ENCODE data around the gene TAMALIN. TPM values are rescaled to one million over a fixed set of nuclear protein-coding genes. Genes with fewer than 3 reads are reported as not detected.

Gene TAMALIN
- total and polyA plus RNA-seq, 2 experiments from 2014 or later = 8.0 to 9.9 TPM

DNA sequence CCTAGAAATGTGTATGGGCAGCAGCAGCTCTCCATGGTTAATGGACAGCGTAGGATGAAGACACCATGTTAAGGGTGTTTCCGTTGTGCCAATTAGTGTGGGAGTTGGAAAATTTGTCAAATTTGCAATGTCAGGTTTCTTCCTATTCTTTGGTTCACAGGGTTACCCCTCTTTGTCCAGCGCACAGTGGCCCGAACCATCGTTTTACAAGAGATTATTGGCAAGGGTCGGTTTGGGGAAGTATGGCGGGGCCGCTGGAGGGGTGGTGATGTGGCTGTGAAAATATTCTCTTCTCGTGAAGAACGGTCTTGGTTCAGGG lies 26.0 kb upstream of the TAMALIN start:
- Histone ChIP-seq H4K20me1 (ENCODE audit: insufficient read depth, poor library complexity, severe bottlenecking) (no peaks in the 10 kb centered on the region), H3K9me3 (ENCODE audit: low read depth) (no peaks in the 10 kb centered on the region), H3K79me2 (peaks cover 20% of the 10 kb centered on the region), H3K4me3 (no peak overlapping the region), H3K4me2 (no peak overlapping the region), H3K4me1 (ENCODE audit: insufficient read depth) (peaks cover 27% of the 10 kb centered on the region), H3K9me2 (replicated peaks; ENCODE audit: insufficient read depth) (no peaks in the 10 kb centered on the region), H3K36me3 (replicated peaks; ENCODE audit: insufficient read depth, low read depth) (peaks cover 3% of the 10 kb centered on the region), H3K27me3 (no peaks in the 10 kb centered on the region), H3K27ac (no peak overlapping the region), H2AFZ (no peak overlapping the region)
- WGBS (ENCODE audit: low lambda C conversion rate, missing lambda C conversion rate) = 92% methylated on average over 10 of the region's 10 CpGs
- no peak for DNase-seq (ENCODE audit: low spot score)
- TF ChIP-seq EZH2 (IDR thresholded peaks at IDR 0.05; ENCODE audit: borderline replicate concordance) (no peak), EZH2phosphoT487 (IDR thresholded peaks at IDR 0.05; ENCODE audit: low read depth, severe bottlenecking, unreplicated experiment) (no peak)
- TF ChIP-seq, protein P1, sequence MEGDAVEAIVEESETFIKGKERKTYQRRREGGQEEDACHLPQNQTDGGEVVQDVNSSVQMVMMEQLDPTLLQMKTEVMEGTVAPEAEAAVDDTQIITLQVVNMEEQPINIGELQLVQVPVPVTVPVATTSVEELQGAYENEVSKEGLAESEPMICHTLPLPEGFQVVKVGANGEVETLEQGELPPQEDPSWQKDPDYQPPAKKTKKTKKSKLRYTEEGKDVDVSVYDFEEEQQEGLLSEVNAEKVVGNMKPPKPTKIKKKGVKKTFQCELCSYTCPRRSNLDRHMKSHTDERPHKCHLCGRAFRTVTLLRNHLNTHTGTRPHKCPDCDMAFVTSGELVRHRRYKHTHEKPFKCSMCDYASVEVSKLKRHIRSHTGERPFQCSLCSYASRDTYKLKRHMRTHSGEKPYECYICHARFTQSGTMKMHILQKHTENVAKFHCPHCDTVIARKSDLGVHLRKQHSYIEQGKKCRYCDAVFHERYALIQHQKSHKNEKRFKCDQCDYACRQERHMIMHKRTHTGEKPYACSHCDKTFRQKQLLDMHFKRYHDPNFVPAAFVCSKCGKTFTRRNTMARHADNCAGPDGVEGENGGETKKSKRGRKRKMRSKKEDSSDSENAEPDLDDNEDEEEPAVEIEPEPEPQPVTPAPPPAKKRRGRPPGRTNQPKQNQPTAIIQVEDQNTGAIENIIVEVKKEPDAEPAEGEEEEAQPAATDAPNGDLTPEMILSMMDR (IDR thresholded peaks at IDR 0.05; ENCODE audit: poor library complexity) = no peak

DNA sequence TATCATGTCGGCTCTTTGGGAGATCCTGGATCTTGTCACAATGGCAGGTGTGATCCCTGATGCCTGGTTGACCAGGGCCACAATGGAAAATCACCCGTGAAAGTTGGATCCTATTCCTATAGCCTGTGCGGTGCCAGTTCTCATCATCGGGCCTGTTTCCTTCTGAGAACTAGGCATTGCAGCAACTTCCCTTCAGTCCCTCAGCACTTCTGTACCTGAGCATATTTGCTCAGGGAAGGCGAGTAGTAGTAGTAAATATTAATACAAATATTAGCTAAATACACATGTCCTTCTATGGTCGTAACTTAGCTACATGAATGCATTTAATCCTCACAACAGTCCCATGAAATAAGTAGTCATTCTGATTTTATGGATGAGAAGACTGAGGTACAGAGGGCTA lies 22.1 kb upstream of the TAMALIN start:
- no peaks in the 10 kb centered on the region for H3K9me2 ChIP-seq (replicated peaks; ENCODE audit: insufficient read depth)
- peaks cover 13% of the 10 kb centered on the region for H3K79me2 ChIP-seq
- no peak overlapping the region for H3K4me2 ChIP-seq
- TF ChIP-seq EZH2 (IDR thresholded peaks at IDR 0.05; ENCODE audit: borderline replicate concordance) = no peak
- TF ChIP-seq EZH2phosphoT487 (IDR thresholded peaks at IDR 0.05; ENCODE audit: low read depth, severe bottlenecking, unreplicated experiment) = no peak
- TF ChIP-seq, protein P1 (IDR thresholded peaks at IDR 0.05; ENCODE audit: poor library complexity) = no peak
- no peak overlapping the region for H3K27ac ChIP-seq
- peaks cover 5% of the 10 kb centered on the region for H3K4me1 ChIP-seq (ENCODE audit: insufficient read depth)
- H4K20me1 ChIP-seq (ENCODE audit: insufficient read depth, poor library complexity, severe bottlenecking) = no peaks in the 10 kb centered on the region
- H3K27me3 ChIP-seq = no peaks in the 10 kb centered on the region
- DNase-seq (ENCODE audit: low spot score) = no peak
- no peaks in the 10 kb centered on the region for H3K9me3 ChIP-seq (ENCODE audit: low read depth)
- peaks cover 3% of the 10 kb centered on the region for H3K36me3 ChIP-seq (replicated peaks; ENCODE audit: insufficient read depth, low read depth)
- WGBS (ENCODE audit: low lambda C conversion rate, missing lambda C conversion rate) = 73% methylated on average over 6 of the region's 6 CpGs
- H3K4me3 ChIP-seq = no peak overlapping the region
- no peak overlapping the region for H2AFZ ChIP-seq

DNA sequence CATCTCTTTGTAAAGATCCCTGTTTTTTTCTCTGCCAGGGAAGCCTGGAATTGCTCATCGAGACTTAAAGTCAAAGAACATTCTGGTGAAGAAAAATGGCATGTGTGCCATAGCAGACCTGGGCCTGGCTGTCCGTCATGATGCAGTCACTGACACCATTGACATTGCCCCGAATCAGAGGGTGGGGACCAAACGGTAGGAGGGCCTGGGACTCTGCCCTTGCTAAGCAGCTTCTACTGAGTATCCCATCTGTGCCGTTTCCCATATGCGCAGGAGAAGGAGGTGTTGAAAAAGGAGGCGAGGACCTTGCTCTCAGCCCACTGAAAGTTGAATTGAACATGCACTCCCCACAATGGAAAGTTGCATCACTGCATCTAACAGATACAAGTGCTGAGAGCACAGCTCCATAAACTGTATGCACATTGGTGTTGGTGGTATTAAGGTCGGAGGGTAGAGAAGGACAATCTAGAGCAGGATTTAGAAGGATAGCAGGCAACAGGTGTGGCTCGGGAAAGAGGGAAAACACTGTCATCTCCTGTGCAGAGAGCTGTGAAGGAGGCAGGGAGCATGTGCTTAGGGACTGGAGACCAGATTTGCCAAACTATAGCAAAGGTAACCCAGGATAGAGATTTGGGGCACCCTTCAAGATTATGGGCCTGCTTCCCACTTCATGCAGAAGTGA lies 21.5 kb upstream of the TAMALIN start:
- H3K36me3 ChIP-seq (replicated peaks; ENCODE audit: insufficient read depth, low read depth) = peaks cover 3% of the 10 kb centered on the region

More for the DNA sequence above, 21.5 kb upstream of the TAMALIN start:
- Histone ChIP-seq H3K27ac (no peak overlapping the region), H3K4me1 (ENCODE audit: insufficient read depth) (no peaks in the 10 kb centered on the region), H3K9me3 (ENCODE audit: low read depth) (no peaks in the 10 kb centered on the region), H2AFZ (no peak overlapping the region), H3K79me2 (peaks cover 13% of the 10 kb centered on the region), H3K4me2 (no peak overlapping the region), H3K9me2 (replicated peaks; ENCODE audit: insufficient read depth) (no peaks in the 10 kb centered on the region), H4K20me1 (ENCODE audit: insufficient read depth, poor library complexity, severe bottlenecking) (no peaks in the 10 kb centered on the region), H3K4me3 (no peak overlapping the region), H3K27me3 (no peaks in the 10 kb centered on the region)
- 87% methylated on average over 9 of the region's 9 CpGs for WGBS (ENCODE audit: low lambda C conversion rate, missing lambda C conversion rate)
- TF ChIP-seq, protein P1 (IDR thresholded peaks at IDR 0.05; ENCODE audit: poor library complexity) = no peak
- TF ChIP-seq EZH2phosphoT487 (IDR thresholded peaks at IDR 0.05; ENCODE audit: low read depth, severe bottlenecking, unreplicated experiment) (no peak), EZH2 (IDR thresholded peaks at IDR 0.05; ENCODE audit: borderline replicate concordance) (no peak)
- DNase-seq (ENCODE audit: low spot score) = no peak
